OCI-LY7 (cell line): ENCODE results near the gene ZNF70. TPM values are rescaled to one million over a fixed set of nuclear protein-coding genes. Genes with fewer than 3 reads are reported as not detected.

Experiments
- BruUV-seq: library from RNA; stranded (reverse); fragments of 400-500 nt; replicated peaks from 2 replicates; lab custom pipeline; 2021; lab: Mats Ljungman, UMichigan
- CTCF ChIA-PET: fragments of 300-600 bp; sonication (Branson Sonifier 250); formaldehyde crosslinking; loops from one replicate; lab custom pipeline; 2022; ENCODE audit warnings: antibody characterized with exemption; ENCODE audit not compliant: unreplicated experiment; lab: Charles Lee
- POLR2A ChIA-PET: fragments of 300-600 bp; sonication (Branson Sonifier 250); formaldehyde crosslinking; loops from one replicate; lab custom pipeline; 2022; ENCODE audit warnings: antibody characterized with exemption; lab: Charles Lee
- DNase-seq: peaks from one replicate; pipeline ENCODE4 v3.0.0-alpha.2; 2015; ENCODE audit warnings: low spot score
- H2AFZ ChIP-seq: fragments of 200-600 bp; sonication (generic), shearing (Covaris generic); 2 replicates; pipeline ENCODE4 v1.6.1; 2014; ENCODE audit warnings: mild to moderate bottlenecking, antibody characterized with exemption, low read length, moderate library complexity
- H3K27ac ChIP-seq: fragments of 200-600 bp; sonication (generic); 2 replicates; pipeline ENCODE4 v1.5.1; 2014; ENCODE audit warnings: mixed run types, low read depth, mild to moderate bottlenecking, moderate library complexity, low read length, inconsistent platforms; ENCODE audit not compliant: poor library complexity, severe bottlenecking
- H3K36me3 ChIP-seq: fragments of 200-600 bp; sonication (generic); 2 replicates; pipeline ENCODE4 v1.6.1; 2014; ENCODE audit warnings: mild to moderate bottlenecking, antibody characterized with exemption, low read length, moderate library complexity, mixed read lengths; ENCODE audit not compliant: insufficient read depth
- H3K4me1 ChIP-seq: fragments of 200-600 bp; sonication (generic); 2 replicates; pipeline ENCODE4 v1.5.1; 2014; ENCODE audit warnings: mild to moderate bottlenecking, low read length; ENCODE audit not compliant: insufficient read depth, poor library complexity, severe bottlenecking
- H3K4me2 ChIP-seq: fragments of 200-600 bp; sonication (generic); 2 replicates; pipeline ENCODE4 v1.6.1; 2014; ENCODE audit warnings: mild to moderate bottlenecking, low read length
- H3K4me3 ChIP-seq: fragments of 200-600 bp; sonication (generic); 2 replicates; pipeline ENCODE4 v1.5.1; 2014; ENCODE audit warnings: mild to moderate bottlenecking, low read depth, low read length; ENCODE audit not compliant: poor library complexity, severe bottlenecking
- H3K79me2 ChIP-seq: fragments of 200-600 bp; sonication (generic); 2 replicates; pipeline ENCODE4 v1.6.1; 2016; ENCODE audit warnings: low read depth, mild to moderate bottlenecking, low read length, moderate library complexity, mixed read lengths; ENCODE audit not compliant: insufficient read depth
- H3K9me2 ChIP-seq: fragments of 200-600 bp; sonication (generic); 2 replicates; pipeline ENCODE4 v1.6.1; 2016; ENCODE audit warnings: mild to moderate bottlenecking, low read length, mixed read lengths; ENCODE audit not compliant: insufficient read depth
- H3K9me3 ChIP-seq: fragments of 200-600 bp; sonication (generic); 2 replicates; pipeline ENCODE4 v1.6.1; 2014; ENCODE audit warnings: mild to moderate bottlenecking, mixed run types, low read length, mixed read lengths
- H4K20me1 ChIP-seq: fragments of 200-600 bp; sonication (generic); 2 replicates; pipeline ENCODE4 v1.6.1; 2014; ENCODE audit warnings: mild to moderate bottlenecking, antibody characterized with exemption, low read length, moderate library complexity, mixed read lengths; ENCODE audit not compliant: insufficient read depth
- EZH2phosphoT487 ChIP-seq: fragments of 200-600 bp; sonication (generic); IDR thresholded peaks from 2 replicates; pipeline ENCODE4 v1.6.1; 2018; ENCODE audit warnings: low read depth, borderline replicate concordance, mild to moderate bottlenecking, mixed run types, antibody characterized with exemption, low read length, moderate library complexity, mixed read lengths
- intact Hi-C: fragments of 100-400 bp; cut with micrococcal nuclease; formaldehyde crosslinking; loops from one replicate; pipeline ENCODE4 v1.10.0; 2022; ENCODE audit not compliant: unreplicated experiment
- total RNA-seq, 2 experiments: library from RNA; depleted of rRNA in 1 of 2; stranded (reverse); fragments of >200 nt in 1 of 2; shearing (Covaris generic) in 1 of 2; gene quantifications; 2 replicates each; pipeline ENCODE4 v1.2.3, GENCODE V29; 2014 to 2022
- TF ChIP-seq, protein P1 (sequence below): fragments of 200-600 bp; sonication (generic); conservative IDR thresholded peaks from 2 replicates; pipeline ENCODE4 v1.5.1; 2014; ENCODE audit warnings: mild to moderate bottlenecking, antibody characterized with exemption, low read length, moderate library complexity, mixed read lengths

Gene ZNF70
- total RNA-seq, 2 experiments from 2014 or later = 6.0 to 8.4 TPM

DNA sequence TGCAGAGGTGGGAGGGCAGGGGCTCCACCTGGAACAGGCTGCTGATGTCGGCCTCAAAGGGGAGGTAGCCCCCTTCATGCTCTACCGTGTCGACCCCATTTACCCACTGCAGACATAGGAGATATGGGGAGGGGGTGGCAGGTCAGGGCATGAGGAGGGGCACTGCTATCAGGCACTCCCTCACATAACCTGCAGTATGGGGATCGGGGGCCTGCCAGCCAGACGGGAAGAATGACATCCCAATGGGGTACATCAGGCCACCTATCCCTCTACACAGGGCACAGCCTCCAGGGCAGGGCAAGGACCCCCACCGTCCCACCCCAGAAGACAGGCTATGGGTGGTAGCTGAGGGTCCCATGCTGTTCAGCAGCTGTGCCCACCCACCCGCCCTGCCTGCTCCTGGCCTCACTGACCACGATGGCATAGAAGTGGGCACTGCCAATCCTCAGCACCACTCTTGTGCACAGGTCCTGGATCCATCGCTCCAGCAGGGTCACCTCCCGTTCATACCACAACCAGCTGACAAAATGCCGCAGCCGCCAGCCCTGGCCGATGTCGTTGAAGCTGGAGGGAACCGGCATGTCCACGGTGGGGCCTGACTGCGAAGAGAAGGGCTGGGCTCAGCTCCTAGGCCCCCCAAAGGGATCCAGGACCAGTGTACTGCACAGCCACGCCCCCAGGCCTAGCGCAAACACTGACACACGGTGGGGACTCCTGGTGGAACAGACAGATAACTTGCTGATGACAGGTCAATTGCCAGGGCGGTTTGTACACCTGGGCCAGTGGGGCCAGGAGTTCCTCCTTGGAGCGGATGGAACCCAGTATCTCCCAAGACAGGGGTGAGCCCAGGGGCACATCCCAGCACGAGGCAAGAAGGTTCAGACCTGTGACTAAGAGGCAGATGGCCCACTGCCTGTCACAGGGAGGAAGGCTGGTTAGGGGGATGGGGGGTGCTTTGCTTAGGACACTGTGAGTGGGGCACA lies 36.0 kb downstream of the ZNF70 start:
- DNase-seq = no peak
- Histone ChIP-seq H3K9me3 (no peaks in the 10 kb centered on the region), H3K4me3 (no peak overlapping the region), H3K79me2 (peaks cover 13% of the 10 kb centered on the region; the same call in 1 of the 2 replicates), H3K27ac (no peak overlapping the region), H3K36me3 (peaks cover 40% of the 10 kb centered on the region; the same call in 1 of the 2 replicates), H3K9me2 (no peaks in the 10 kb centered on the region), H2AFZ (no peak overlapping the region), H3K4me1 (peaks cover 15% of the 10 kb centered on the region), H3K4me2 (no peak overlapping the region), H4K20me1 (no peaks in the 10 kb centered on the region)
- no TSS peak for BruUV-seq
- POLR2A ChIA-PET = no interaction called here
- TF ChIP-seq EZH2phosphoT487 = no peak
- TF ChIP-seq, protein P1, sequence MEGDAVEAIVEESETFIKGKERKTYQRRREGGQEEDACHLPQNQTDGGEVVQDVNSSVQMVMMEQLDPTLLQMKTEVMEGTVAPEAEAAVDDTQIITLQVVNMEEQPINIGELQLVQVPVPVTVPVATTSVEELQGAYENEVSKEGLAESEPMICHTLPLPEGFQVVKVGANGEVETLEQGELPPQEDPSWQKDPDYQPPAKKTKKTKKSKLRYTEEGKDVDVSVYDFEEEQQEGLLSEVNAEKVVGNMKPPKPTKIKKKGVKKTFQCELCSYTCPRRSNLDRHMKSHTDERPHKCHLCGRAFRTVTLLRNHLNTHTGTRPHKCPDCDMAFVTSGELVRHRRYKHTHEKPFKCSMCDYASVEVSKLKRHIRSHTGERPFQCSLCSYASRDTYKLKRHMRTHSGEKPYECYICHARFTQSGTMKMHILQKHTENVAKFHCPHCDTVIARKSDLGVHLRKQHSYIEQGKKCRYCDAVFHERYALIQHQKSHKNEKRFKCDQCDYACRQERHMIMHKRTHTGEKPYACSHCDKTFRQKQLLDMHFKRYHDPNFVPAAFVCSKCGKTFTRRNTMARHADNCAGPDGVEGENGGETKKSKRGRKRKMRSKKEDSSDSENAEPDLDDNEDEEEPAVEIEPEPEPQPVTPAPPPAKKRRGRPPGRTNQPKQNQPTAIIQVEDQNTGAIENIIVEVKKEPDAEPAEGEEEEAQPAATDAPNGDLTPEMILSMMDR = no peak
- CTCF ChIA-PET = no interaction called here
- intact Hi-C loops = no loop called here

GRCh38 chr22:23713696-23714595 lies 37.0 kb downstream of the ZNF70 start:
- BruUV-seq = no TSS peak
- no peaks in the 10 kb centered on the region for H4K20me1 ChIP-seq
- POLR2A ChIA-PET = no interaction called here

More at GRCh38 chr22:23713696-23714595, 37.0 kb downstream of the ZNF70 start:
- Histone ChIP-seq H3K4me2 (no peak overlapping the region), H3K79me2 (peaks cover 13% of the 10 kb centered on the region; the same call in 1 of the 2 replicates), H3K9me3 (no peaks in the 10 kb centered on the region), H3K4me3 (no peak overlapping the region), H3K27ac (no peak overlapping the region), H3K36me3 (peaks cover 49% of the 10 kb centered on the region), H3K4me1 (peaks cover 15% of the 10 kb centered on the region), H3K9me2 (no peaks in the 10 kb centered on the region), H2AFZ (no peak overlapping the region)
- TF ChIP-seq, protein P1 = no peak
- TF ChIP-seq EZH2phosphoT487 = no peak
- intact Hi-C loops = no loop called here
- DNase-seq = no peak
- CTCF ChIA-PET = no interaction called here
